Left hindlimb (tissue), 1 donor: ENCODE results near the gene DHRS13.
"Not testable (repeated sequence)": the region's sequence is repeated elsewhere in the genome, so short reads cannot be mapped to it uniquely, and the experiment has no call there.

Source experiments
- DNase-seq: peaks from one replicate; pipeline ENCODE4 v3.0.0-alpha.2; 2018

Gene DHRS13

DNA sequence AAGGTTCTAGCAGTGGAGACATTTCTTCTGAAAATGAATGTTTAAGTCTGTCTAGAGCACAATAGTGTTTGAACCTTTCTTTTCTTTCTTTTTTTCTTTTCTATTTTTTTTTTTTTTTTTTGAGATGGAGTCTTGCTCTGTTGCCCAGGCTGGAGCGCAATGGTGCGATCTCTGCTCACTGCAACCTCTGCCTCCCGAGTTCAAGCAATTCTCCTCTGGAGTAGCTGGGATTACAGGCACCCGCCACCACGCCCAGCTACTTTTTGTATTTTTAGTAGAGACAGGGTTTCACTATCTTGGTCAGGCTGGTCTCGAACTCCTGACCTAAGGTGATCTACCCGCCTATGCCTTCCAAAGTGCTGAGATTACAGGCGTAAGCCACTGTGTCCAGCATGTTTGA is 31.6 kb upstream of the DHRS13 start:
- not testable (repeated sequence) for DNase-seq

DNA sequence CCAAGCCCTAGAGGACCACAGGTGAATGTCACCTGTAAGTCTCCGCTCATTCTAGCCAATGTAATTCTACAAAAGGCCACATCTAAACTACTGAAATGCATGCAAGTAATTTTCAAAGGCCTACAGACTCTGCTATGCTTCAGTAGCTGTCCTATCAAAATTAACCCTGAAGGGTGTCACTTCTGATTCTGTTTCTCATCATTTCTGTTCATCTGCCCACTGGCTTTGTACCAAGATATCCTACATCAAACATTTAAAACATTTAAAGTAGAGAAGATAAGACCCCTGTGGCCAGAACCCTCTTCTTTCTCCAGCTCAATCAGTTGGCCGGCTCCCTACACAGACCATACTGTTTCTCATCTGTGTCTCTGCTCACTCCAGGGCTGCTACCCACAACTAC is 26.9 kb upstream of the DHRS13 start:
- DNase-seq = no peak

DNA sequence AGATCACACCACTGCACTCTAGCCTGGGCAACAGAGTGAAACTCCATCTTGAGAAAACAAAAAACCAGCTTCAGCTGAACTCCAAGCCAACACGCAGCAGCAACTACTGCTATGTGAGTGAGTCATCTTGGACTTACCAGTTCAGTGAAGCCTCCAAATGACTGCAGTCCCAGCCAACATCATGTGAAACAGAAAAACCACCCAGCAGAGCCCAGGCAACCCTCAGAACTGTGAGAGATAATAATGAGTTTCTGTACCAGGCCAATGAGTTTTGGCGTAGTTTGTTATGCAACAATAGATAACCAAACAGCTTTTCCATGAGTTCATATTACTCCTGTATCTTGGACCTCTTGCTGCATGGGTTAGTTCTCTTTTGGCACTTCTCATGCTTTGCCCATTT is 25.2 kb upstream of the DHRS13 start:
- no peak for DNase-seq

DNA sequence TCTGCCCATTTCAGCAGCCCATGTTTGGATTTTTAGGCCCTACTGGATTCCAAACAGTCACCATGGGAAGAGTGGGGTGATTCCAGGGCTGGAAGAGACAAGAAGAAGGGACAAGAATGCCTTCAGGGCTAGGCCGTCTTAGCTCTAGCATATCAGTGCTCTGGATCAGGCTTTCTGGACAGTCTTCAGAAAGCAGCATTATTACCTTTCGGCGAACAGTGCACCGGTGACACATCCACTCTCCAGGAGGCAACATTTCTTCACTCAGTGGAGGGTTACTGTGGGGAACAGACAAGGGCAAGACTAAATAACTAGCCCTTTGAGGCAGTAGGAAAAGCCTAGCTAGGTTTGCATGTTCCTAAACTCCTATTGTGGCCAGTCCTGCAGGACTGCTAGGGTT is 23.9 kb upstream of the DHRS13 start:
- no peak for DNase-seq

DNA sequence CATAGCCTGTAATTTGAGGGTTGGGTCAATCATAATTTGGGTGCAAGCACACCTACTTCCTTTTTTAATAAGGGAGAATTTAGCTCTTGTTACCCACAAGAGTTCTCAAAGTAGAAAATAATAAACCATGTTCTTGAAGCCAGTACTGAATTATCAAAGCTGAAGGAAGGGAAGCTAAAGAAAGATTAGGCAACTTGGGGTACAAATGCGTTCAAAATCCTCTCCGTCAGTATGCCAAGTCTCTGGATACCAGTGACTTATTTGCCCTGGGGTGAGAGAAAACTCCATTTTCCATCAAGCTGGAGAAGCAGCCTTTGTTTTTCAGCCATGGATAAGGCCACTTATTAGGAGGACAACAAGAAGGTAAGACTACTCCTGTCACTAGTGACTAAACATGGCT is 23.5 kb upstream of the DHRS13 start:
- DNase-seq = no peak

DNA sequence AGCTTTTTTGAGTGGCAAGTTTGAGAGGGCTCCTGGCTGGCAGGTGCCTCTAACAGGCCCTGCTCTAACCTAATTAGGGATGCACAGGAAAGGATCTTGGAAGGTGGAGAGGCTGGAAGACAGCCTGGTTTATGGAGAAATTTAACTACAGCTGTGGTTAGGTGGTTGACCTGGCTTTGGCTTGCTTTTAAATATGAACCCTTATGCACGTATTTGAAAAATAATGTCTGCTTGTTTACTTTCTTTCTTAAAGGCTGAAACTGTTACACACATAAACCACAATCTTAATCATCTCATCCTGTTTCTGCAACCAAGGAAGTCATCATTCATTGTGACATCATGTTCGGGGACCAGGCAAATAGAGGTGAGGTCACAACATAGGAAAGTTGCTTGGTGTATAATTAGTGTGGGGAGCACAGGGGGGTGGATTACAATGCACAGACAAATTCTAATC is 23.1 kb upstream of the DHRS13 start:
- no peak for DNase-seq

DNA sequence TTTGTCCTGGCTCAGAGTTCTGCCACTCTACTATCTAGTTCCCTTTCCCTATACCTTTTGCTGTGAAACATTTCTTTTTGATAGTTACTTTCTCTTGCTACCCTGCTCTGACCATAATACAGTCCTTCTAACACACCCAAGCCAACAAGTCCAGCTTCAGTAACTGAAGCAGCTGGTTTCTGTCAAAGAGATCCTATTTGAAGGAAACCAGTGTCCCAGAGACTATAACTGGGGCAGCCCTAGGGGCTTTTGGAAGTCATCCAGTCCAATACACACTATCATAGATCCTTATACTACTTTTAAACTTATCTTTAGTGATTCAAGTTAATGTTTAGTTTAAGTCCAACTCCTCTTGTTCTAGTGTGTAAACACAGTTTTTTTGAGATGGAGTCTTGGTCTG is 17.3 kb upstream of the DHRS13 start:
- no peak for DNase-seq

DNA sequence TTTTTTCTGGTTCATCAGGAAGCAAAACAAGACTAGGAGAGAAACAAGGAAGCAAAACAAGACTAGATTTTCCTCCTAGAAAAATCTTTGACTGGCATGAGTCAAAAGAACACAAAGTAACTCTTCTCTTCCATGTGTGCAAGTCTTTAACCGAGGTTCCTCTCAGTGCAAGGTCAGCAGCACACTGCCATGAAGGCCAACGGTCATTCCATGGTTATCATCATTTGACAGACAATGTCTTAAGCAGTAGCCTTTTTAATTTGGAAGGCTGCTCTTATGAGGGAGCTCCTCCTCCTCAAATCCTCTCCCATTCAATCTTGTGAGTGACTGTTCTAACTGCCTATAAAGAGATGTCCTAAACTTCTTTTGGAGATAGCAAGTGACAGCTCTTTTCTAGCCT is 15.4 kb upstream of the DHRS13 start:
- no peak for DNase-seq

DNA sequence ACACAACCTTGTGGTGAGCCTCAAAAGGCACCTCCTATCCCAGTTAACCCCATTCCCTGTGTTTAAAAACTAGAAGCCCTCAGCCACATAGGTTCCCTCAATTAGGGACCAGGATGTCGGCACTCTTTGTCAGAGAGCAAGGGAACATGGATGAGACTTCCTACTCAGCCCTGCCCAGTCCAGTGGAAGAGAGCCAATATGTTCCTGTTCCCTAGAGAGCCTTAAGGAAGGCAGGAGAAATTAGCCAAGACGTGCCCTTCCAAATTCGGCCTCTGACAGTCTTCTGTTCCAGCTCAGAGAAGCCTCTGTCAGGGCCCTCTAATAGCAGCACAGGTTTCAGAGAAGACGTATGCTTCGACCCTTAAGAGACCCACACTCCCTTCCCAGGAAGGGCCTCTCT is 14.6 kb upstream of the DHRS13 start:
- DNase-seq = no peak

DNA sequence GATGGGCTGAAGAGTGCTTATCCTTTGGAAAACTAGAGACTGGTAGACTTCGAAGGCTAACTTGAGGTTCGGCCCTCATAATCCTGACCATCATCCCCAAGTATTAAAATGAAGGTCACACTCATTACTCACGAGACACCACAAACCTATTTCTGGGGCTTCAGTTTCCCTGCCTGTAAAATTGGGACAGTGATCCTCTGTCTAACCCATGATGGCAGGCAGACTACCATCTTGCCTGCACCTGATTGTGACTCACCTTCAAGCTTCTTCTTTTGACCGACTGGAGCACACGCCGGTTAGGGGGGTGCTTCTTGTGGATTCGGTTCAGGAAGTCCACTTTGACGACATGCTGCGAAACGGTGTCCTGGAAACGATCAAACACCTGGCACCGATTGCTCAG is 14.2 kb upstream of the DHRS13 start:
- DNase-seq = no peak

DNA sequence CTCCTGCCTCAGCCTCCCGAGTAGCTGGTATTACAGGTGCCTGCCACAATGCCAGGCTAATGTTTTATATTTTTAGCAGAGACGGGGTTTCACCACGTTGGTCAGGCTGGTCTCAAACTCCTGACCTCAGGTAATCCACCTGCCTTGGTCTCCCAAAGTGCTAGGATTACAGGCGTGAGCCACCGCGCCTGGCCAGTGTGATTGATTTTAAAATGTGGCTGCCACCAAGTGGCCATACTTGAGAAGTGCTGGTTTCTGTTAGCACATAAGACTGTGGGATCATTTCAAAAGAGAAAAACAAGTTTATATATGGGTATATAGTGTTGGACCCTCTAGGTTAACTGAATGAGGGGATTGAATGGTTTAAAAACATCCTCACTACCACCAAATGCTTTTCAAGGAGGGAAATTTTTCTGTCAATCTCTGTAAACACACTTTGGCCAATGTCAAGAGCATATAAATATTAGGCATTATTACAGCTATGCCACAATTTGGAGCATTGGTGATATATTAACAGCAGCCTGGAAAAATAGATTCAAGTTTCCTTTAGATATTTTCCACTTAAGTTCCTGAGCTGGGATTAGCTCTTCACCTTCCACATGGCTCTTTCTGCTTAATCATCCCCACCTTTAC is 13.5 kb upstream of the DHRS13 start:
- no peak for DNase-seq

DNA sequence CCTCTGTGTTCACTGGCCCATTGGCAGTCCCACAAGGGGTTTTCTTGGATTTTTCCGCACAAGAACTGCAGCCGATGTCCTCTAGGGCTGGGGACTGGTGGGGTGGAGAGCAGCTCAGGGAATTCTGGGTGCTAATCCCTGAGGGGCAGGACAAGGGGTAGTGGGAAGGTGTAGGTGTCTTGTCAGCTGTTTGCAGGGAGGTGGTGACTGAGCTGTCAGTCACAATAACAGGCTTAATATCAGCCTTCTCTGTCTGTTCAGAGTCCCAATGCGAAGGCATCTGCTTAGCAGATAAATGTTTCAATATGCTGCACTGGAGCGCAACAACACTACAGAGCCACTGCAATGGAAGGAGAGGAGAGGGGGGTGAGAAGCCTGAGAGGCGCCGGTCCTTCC is 10.1 kb upstream of the DHRS13 start:
- no peak for DNase-seq

DNA sequence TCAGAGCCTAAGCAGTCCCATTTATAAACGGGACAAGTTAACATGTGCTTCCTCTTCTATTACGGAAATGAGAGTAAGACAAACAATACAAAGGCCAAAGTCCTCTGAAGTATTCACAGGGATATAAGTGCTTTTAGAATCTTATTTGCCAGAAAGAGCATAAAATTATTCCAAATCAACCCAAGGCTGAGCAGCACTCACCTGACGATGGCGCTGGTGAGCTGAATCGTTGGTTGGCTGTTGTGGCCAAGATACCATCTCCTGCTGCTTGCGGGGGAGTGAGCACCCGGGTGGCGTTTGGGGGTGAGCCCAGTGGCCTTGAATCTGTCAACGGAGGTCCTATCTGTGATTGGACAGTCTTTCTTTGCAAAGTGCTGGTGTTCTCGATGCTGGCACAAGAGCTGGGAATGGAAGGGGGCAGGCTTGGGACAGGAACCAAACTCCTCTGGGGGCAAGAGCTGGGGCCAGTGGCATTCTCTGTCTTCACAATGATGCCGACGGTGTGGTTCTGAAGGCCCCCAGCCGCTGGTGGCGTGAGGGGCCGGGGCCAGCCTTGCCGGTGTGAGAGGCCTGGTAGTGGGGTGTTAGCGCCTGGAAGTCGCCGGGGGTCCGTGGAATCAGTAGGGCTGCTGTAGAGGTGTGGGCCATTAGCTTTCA is 9.5 kb upstream of the DHRS13 start:
- no peak for DNase-seq

DNA sequence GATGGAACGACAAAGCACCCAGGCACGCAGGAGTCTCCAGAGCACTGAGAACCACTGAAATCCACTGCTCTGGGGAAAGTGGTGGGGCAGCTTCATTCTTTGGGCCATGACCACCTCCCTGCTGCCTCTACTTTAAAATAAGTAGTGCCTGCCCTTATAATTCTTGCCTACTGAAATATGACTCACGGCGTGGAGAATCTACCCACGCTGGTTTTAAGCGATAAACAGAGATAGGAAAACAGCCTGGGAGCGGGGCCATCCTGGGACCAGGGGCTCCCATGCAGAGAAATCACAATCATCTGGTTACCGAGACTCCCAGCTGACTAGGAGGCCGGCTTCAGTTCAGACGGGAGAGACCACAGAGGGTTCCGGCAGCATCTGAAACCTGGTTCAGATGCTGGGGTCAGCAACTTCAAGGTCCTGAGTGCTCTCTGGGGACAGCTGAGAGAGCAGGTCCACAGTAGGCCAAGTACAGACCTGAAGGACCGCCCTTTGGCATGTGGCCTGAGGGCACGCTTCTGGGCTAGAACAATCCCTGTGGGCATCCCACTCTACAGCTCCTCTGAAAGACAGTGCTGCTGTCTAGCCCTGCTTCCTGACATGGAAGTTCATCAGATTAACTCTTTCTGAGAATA is 8.6 kb upstream of the DHRS13 start:
- DNase-seq = no peak

DNA sequence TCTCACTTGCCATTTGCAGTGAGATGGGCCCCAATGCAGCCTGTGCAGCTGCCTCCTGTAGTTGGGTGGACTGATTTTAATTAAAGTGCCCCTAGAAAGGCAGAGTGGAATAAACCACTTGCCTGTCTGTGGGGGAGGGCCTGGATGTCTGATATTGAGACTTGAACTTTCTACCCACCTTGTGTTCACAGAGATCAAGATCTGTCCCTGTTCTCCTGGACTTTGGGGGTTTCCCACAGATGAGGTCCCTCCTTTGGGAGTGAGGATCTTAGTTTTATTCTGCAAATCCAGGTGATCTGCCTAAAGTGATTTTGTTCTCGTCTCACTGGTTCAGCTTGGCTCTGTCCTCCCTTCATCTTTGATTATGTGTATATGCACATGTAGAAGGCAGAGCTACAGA is 7.7 kb upstream of the DHRS13 start:
- no peak for DNase-seq

DNA sequence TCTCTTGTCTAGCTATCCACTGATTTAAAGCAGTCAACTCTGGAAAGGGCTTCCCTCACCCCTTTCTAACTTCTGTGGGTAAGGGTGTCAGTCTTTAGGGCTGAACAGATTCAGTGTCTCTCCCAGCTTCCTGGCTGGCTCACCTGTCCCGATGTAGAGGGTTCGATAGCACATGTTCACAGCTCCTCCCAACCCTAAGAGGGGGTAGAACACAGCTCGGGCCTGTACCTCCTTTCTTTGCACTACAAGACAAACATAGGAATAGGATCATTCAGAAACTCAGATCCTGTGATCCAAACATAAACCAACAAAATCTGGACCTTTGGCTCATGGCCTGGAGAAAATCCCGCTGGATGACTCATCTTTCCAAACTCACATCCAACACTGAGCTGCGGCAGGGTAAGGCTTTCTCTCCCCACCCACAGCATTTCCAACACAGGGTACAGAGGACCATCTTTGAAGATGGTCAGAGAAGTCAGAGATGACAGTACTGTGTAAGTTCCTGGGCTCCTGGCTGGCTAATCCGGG is 5.8 kb upstream of the DHRS13 start:
- DNase-seq = no peak

DNA sequence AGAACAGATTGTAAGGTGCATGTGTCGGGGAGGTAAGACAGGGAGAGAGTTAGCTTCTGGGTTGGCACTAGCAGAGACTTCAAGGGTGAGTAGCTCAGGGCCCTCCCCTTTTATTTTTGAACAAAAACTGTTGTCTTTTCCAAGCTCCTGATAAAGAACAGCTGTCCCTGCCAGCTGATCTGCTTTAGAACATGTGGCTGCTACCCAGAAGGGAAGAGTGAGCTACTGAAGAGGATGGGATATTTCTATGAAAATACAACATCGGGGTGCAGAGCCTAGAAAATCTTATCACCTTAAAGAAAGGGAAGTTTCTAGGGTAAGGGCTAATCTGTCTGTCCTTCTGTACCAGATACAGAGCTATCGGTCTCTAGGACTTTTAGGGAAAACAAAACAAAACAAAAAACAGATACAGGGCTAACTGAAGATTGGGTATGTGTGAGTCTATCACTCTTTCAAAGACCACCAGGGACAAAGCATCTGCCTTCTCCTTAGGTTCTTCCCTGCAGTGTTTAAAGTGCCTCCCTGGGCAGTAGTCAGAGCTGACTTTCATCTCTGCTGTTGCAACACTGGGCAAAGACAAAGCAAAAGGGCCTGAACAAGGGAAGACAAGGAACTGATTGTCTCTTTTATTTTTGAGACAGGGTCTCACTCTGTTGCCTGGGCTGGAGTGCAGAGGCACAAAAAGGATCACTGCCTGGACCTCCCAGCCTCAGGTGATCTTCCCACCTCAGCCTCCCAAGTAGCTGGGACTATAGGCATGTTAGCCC is 5.0 kb upstream of the DHRS13 start:
- DNase-seq = no peak

DNA sequence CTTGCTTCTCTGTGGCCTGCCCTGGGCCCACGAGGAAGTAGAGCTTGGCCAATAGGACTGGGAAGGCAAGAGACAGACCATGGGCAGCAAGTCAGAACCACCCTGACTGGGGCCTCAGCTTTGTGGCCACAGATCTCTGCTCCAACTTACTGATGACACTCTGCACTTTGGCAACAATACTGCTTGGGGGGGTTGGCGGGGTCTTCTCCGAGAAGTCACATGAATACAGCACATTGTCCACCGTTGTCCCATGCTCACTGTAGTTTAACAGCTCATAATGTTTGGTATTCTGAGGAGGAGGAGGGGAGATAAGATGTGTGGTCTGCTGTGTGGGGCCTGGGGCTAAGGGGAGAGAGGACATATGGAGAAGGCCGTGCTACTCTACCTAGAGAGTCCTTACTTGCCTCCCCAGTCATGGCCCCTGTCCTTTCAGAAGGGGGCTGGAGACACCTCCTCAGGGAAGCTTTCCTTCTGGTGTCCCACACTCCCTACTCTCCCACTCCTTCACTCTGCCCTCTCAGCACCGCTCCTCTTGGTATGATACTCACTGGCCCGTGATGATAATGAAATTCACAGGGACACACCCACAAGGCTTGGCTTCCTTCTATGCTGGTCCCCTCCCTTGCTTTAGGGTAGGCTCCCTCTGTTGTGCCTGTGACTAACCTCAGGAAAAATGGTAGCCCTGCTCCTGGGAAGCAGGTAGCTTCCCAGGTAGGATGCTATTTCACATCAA is 4.0 kb upstream of the DHRS13 start:
- DNase-seq = no peak

DNA sequence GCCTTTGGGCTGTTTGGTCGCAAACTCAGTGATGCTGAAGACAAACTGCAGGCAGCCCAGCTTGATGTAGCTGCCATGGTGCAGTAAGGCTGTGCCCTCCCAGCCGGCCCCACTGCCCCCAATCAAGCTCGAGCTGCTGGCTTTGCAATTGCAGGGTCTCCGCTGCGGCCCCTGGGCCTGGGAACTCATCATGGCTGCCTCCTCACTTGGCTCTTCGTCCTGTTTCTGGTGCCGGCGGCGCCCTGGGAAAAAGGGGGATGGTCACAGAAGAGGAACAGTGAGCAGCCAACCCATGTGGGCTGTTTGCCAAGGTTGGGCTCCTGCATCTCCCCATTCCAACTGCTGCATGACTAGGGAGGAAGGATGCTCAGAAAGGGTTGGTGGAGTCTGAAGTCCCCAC is 3.4 kb upstream of the DHRS13 start:
- no peak for DNase-seq

DNA sequence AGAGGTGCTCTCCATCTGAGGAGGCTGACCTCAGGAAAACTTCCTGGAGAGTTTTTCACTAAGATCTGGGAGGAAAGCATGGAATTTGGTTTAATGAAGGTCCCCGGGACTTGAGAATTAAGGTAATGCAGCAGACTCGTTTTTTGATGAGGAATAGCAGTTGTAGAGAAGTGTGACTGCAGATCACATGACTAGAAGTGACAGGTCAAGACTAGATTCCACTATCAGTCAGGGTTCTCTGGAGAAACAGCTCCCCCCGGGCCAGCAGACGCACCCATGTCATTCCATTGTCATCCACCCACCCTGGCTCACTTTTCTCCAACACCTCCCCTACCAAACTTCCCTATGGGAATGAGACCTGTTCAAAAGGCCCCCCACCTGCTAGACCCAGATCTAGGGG is 1.9 kb upstream of the DHRS13 start:
- no peak for DNase-seq

DNA sequence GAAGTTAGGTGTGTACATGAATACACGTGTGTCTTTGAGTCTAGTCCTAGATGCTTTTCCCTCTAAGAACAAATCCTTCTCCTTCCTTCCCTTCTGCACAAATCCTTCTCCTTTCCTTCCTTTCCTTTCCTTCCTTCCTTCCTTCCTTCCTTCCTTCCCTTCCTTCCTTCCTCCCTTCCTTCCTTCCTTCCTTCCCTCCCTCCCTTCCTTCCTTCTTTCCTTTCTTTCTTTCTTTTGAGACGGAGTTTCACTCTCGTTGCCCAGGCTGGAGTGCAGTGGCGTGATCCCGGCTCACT is 615 bp upstream of the DHRS13 start:
- not testable (repeated sequence) for DNase-seq

DNA sequence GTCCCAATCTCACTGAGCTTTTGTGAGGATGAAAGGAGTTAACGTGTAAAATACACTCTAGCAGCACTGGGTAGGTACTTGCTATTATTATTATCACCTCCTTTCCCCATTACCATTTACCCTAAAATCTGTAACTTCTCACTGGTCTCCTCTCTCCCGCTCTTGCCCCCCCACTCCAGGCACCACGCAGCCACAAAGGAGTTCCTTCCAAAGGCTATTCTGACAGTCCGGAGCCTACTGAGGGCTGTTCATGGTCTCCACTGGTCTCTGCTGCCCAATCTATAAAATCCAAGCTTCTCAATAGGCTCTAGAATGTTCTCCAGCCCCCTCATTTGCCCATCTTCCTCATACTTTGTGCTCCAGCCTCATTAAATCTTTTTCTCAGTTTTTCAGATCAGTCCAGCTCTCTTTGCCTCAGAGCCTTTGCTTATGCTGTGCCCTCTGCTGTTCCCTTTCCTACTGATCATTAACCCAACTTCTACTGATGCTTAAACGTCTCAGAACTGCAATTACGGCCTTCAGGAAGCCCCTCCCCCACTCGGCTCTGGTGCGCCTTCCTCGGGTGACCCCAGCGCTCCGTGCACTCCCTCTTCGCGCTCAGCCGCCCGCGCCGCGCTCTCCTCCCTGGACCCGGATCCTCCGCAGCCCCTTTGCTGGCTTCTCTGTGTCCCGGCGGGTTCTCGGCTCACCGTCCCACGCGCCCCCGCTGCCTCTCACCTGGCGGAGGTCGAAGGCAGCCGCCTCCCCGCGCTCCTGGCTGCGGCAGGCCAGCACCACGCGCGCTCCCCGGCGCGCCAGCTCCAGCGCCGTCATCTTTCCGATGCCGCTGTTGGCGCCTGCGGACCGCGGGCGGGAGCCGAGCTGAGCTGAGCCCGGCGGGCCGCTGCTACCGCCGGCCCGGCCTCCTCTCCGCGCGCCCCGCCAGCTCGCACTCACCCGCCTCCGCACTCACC is 737 bp downstream of the DHRS13 start:
- DNase-seq = peak; percentile 54
